GM21423 (cell line): ENCODE data around the gene ZNF2.
"Not testable (repeated sequence)": the region's sequence is repeated elsewhere in the genome, so short reads cannot be mapped to it uniquely, and the experiment has no call there.

Experiments
- ATAC-seq: cut with Tn5 transposase; IDR thresholded peaks from one replicate; pipeline ENCODE4 v1.9.1; 2021; ENCODE audit warnings: mild to moderate bottlenecking, moderate library complexity; ENCODE audit not compliant: unreplicated experiment

ZNF2 gene

DNA sequence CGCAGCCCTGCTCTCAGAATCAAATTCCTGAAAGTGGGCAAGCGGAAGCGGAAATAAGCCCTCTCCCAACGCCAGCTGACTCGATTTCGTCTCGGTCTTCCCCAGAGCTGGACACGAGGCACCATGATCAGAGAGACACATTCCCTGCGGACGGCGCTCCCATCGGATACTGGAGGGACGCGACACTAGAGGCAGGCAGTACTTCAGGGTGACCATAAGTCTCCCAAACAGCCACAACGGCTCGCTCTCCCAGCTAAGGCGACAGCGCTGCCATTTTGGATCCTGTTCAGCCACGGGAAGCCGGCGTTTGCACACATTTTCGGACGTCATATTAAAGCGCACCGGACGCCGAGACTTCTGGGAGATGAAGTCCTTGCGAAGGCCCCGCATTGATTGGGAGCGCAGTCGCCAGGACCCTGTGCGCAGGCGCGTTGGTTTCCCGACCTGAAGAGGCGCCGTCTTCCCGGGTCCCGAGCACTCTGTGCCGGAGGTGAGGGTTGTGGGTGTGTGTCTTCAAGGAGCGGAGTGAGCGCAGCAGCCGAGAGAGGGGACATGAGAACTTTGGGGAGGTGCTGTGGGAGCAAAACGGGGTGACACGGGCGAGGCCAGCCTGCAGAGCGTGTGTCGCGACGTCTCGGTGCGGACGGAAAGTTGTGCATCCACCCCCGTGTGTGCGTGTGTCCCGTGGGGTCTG, at the start of gene ZNF2:
ZNF2 (plus strand) TSS at position 439 of the 694 bp plus-strand sequence. CDS start 10,418 bp downstream, outside the sequence.
- ATAC-seq: peak; percentile 94

DNA sequence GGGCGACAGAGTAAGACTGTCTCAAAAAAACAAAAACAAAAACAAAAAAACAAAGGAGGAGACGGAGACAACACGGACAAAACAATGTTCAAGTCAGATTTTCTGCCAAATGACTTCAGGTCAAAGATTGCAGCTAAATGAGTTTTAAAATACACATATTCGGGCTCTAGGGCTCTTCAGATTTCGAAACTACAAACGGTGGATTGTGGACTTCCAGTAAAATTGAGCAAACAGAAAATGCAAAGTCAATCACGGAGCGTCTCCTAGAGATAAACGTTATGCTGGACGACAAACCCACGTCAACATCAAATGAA, 44.6 kb upstream of the ZNF2 start:
- no peak for ATAC-seq

DNA sequence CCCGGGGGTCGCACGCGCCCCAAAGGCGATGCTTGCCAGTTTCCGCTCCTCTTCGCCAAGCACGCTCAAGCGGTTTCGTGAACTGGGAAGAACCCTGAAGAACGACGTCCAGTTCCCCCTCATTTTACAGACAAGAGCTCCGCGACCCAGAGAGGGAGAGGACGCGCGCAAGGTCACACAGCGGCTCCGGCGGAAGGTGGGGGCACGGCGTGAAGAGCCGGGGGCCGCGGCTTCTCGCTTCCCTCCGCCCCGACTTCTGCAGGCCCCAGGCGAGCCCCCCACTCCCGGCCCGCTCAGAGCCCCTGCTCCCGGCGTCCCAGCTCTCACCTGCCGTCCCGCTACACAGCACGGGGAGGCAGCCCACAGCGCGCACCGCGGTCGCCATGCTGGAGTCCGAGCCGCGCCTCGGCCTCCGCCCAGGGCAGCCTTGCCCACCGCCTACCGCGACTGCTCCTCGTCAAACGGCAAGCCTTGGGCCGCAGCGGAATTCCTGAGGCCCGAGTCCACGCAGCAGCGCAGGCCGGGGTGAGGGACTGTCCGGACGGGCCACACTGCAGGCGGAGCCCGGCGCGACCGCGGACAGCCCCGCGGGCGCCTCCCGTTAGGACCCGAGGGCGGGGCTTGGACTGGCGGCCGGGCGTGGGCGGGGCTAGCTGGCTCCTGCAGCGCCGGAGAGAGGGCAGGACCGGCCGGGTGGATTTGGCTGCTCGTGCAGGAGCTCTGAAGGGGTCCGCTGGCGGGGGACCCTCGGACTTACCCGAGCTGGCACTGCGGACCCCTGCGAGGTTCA, 44.0 kb upstream of the ZNF2 start, which contains the start of gene MRPS5:
MRPS5 (minus strand) TSS at position 402 of the 790 bp plus-strand sequence; CDS start at position 385, 17 bp downstream.
- ATAC-seq: peak; percentile 93

DNA sequence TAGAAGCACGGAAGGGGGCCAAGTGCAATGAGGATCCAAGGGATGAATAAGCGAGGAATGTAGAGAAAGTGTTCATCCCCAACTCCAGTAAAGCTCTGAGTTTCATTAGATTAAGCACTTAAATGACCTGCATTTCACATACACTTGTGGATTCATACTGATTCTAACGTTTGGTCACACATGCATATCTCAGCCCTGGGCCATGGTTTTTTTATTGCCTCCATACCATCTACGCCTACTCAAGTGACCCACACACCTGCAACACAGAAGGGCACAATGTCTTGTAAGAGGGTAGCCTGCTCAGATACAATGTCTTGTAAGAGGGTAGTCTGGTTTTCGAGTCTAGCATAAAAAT, 43.4 kb upstream of the ZNF2 start:
- ATAC-seq: no peak

DNA sequence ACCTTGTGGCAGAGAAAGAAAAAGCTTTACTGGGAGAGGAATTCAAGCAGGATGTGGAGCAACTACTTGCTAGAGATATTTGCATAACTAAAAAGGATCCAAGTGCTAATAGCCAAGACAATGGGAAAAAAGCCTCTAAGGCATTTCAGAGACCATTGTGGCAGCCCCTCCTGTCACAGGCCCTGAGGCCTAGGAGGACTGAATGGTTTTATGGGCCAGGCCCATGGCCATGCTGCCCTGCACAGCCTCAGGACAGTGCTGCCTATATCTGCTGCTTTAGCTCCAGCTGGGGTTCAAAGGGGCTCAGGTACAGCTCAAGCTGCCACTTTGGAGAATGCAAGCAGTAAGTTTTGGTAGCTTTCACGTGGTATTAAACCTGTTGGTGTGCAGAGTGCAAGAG, 26.9 kb upstream of the ZNF2 start:
- ATAC-seq: no peak

DNA sequence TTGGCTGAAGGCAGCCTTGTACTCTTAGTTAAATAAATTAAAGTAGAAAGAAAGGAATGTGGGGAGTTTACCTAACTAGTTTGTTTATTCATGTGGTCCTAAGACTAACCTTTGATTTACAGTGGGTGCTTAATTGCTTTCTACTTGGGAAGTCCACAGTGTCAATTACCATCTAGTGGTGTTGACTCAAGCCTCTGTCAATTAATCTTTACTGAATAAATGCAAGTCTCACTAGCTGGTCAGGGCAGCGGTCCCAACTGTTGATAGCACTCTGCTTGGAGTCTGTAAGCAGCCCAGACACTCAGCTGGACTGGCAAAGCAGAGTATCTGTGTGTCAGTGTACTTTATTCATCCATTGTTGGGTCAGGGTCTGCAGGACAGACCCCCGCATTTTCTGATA, 21.8 kb upstream of the ZNF2 start:
- no peak for ATAC-seq

DNA sequence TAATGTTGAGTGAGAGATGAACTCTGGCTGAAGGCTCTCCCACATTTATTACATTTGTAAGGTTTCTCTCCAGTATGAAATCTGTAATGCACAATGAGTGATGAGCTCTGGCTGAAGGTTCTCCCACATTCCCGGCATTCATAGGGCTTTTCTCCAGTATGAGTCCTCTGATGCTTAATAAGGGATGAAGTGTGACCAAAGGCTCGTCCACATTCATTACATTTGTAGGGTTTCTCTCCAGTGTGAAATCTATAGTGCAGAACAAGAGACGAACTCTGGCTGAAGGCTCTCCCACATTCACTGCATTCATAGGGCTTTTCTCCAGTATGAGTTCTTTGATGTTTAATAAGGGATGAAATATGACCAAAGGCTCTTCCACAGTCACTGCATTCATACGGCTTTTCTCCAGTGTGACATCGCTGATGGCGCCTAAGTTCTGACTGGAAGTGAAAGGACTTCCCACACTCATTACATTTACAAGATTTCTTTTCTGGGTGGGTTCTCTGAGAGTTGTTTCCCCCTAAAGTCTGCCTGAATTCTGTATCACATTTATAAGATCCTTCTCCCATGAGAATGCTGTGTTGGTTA, 16.1 kb upstream of the ZNF2 start:
- no peak for ATAC-seq

DNA sequence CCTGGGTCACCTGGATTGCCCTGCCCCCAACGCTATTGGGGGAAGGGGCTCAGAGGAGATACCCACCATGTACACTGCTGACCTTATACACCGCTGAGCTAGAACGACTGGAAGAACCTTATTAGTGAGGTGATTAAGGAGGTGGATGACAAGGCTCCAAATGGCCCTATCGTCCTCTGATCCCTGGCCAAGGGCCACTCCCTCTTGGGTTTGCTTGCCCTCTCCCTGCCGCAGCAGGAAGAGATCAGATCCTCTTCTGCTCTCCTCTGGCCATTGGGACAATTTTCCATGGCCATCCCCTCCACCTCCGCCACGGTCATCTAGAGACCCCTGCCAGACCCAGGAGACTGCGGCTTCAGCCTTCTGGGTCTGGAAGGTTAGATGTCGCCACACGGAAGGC, 7.2 kb upstream of the ZNF2 start:
- ATAC-seq: no peak

DNA sequence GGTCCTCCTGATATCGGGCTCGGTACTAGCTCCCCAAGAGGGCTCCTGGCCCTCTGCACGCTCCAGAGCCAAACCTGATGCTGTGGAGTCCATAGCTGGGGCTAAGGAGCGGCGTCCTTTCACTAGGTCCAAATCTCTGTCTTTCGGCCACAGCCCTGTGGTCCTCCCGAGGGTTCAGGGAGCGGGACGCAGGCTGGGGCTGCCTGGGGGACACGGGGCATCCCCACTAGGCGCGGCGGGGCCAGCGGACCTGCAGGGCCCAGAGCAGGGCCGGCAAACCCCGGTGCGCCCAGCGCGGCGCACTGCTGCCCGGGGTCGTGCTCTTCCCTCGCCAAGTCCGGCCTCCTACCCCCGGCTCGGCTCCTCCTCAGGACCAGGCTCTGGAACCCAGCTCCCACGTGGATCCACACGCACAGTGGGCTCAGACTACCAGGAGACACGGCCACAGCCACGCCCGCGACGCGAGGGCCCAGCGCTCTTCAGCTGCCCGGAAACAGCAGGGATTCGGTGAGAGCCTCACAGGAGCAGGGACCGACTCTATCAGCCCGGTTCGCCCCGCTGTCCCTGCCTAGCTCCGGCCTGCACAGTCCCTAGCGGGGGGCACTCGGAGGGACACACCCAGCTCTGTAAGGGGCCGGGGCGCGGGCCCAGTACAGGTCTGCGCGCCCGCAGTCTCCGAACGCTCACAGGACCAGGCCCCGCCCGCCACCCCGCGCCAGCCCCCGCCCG, 6.6 kb upstream of the ZNF2 start:
- peak; percentile 37 for ATAC-seq

DNA sequence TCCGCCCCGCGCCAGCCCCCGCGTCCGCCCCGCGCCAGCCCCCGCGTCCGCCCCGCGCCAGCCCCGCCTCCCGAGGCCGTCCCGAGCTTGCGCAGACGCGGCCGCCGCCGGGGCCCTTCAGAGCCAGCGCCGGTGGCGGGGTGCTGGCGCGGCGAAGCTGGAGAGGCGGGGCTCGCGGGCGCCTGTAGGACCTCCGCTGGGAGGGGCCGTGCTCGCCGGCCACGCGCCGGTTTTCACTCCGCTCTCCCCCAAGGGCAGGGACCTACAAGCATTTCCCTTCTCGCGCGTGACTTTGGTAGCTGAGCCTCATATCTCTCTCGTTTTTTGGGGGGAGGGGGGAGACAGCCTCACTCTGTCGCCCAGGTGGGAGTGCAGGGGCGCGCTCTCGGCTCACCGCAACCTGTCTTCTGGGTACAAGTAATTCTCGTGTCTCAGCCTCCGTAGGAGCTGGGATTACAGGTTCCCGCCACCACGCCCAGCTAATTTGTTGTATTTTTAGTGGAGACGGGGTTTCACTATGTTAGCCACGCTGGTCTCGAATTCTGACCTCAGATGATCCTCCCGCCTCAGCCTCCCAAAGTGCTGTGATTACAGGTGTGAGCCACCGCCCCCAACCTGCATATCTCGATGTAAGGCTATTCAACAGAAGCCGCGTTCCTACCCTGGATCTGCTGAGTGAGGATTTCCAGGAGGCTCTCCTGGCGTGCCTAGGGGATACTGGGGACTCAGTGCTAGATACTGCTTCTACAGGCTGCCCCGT, 5.7 kb upstream of the ZNF2 start, which contains the start of gene ZNF514:
ZNF514 (minus strand) TSS at position 159 of the 760 bp plus-strand sequence. CDS start 6,595 bp downstream, outside the sequence.
- ATAC-seq: peak; percentile 88

DNA sequence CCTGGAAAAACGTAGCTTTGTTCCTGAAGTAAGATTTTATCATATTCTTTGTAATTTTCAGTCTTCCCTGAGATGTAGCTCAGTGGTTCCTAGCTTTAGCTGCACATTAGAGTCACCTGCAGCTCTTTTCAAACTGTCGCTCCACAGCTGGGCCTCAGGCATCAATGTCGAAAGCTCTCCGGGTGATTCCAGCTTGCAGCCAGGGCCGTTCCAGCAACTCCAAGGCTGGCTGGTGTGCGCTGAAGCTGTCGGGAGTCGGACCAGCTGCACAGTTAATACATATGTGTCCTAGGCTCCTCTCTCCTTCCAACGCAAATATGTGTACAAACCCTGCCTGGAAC, 609 bp upstream of the ZNF2 start:
- peak; percentile 16 for ATAC-seq

DNA sequence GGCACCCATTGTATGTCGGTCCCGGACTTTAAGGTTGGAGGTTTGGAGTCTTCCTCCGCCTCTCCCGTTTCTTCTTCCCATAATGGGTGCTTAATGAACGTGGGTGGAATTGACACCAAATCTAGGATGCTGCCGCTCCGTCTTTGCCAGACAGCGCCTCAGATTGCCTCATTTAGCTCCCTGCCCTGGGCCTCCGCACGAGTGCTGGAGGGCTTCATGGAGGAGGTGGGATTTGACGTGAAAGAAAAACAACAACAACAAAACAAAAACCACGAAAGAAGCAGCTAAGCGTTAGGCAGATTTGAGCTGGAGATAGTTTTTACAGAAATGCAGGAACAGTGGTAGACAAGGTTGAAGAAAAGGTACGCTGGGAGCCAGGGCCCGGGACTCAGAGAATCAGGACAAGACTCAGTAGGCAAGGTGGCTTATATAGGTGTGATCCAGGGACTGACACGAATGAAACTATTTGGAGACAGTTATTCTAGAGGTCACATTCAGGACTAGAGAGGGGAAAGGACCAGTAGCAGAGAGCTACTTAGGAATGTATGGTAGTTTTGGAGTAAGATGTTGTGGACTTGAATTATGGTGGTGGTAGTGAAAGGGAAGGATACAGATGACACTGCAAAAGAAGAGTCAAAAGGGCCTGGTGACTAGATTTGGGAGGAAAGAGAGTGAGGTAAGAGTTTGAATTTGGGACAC, 605 bp downstream of the ZNF2 start:
- no peak for ATAC-seq

DNA sequence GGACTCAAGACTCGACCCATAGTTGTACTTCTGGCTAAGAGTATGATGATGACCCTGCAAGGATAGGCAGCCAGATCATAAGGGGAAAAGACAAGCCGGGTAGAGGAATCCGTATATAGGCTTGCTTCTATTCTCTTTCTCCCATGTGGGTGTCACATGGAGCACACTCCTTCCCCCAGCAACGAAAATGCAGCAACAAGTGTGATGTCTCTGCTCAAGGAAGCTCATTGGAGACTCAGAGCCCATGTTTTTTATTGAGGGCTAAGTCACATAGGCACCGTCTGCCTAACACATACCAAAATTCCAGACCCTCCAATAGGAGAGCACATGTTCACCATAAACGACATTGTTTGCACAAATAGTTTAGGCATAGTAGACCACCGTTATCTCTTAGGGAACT, 6.3 kb downstream of the ZNF2 start:
- ATAC-seq: no peak

DNA sequence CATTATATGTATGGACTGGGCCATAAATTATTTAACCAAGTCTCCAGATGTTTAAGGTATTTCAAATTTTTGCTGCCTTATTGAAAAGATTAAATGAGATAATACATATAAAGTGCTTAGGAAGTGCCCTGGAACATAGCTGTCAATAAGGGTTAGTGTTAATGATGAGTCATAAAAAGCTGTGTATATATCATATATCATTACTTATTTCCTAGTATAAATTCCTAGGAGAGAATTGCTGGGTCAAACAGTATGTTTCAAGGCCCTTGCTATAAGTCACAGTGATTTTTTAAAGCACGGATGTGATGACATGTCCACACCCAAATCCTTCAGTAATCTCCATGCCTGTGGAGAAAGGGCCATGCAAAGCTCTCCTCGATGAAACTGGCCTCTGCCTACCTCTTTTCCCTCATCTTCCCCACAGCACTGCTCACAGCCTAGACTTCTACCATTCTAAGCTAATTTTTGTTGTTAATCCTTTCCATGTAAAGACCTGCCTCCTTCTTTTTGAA, 8.5 kb downstream of the ZNF2 start:
- no peak for ATAC-seq

DNA sequence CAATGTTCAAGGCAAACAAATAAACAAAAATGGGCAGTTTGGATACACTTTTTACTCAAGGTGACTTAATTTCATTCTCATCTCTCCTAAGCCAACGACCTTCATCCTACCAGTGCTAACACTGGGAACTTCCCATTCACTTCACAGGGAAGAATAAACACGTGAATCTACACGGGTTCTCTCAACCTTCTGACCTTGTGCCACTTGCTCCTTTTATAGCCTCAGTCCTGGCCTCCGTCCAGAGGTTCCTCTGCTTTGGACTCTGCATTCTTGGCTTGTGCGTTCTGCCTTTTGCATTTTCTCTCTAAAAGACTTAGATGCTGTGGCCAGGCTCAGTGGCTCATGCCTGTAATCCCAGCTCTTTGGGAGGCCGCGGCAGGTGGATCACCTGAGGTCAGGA, 13.8 kb downstream of the ZNF2 start:
- ATAC-seq: no peak

DNA sequence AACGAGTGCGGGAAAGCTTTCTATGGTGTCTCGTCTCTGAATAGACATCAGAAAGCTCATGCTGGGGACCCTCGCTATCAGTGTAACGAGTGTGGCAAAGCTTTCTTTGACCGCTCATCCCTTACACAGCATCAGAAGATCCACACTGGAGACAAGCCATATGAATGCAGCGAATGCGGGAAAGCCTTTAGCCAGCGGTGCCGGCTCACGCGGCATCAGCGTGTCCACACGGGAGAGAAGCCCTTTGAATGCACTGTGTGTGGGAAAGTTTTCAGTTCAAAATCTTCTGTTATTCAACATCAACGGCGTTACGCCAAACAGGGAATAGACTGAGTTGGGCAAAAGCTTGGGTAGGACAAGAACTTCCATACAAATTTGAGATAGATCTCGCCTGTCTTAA, 16.2 kb downstream of the ZNF2 start:
- no peak for ATAC-seq

DNA sequence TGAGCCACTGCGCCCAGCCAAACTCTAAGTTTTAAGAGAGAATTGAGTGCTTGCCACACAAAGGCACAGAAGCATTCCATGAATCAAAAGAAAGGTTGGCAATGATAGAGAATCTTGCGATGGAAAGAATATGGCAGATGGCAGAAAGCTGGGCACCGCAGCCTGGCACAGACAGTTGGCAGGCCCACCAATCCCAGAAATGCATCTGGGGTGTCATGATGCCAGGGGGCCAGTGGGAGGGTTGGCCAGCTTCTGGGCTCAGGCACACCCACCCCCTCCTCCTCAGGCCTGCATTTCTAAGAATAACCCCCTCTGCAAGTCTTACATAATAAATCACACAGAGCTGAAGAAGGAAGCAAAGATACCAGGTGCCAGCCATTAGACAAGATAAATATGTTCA, 19.6 kb downstream of the ZNF2 start:
- no peak for ATAC-seq

DNA sequence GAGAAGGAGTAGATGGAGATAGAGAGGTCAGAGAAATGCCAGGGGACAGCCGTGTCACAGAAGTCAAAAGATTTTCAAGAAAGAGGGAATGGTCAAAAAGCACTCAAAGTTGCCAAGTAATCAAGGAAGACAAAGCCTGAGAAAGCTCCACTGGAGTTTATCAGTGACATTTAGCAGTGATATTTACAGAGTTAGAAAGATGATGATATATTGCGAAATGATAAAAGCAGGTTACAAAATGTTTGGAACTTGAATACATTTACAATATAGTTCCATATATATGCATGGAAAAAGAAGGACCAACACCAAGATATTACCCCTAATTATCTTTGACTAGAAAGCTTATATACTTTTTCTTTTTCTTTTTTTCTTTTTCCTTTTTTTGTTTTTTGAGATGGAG, 20.4 kb downstream of the ZNF2 start:
- ATAC-seq: no peak

DNA sequence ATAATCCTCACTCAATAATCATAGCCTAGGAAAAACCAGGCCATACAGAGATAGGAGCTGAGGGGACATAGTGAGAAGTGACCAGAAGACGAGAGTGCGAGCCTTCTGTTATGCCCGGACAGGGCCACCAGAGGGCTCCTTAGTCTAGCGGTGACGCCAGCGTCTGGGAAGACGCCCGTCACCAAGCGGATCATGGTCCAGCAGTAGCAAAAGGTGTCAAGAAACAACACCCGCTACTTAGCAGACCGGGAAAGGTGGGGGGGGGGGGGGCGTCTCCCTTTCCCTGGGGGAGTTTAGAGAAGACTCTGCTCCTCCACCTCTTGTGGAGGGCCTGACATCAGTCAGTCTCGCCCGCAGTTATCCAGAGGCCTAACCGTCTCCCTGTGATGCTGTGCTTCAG, 27.3 kb downstream of the ZNF2 start:
- not testable (repeated sequence) for ATAC-seq

DNA sequence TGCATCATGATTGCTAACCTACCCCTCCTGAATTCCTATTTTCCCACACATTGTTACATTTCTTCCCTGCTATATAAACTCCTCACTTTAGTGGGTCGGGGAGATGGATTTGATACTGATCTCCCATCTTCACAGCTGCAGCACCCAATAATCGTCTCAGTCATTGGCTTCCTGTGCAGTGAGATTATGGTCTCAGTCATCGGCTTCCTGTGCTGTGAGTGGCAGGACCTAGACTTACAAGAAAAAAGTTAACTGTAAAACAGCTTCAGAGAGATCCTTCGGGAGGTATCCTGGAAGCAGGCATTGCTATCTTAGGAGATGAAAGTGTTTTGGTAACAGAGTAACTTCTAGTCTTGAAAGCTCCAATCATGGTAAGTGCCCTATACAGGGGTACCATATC, 38.3 kb downstream of the ZNF2 start:
- no peak for ATAC-seq
